ENCODE data around the gene SH3RF1.
A peak's percentile ranks its signal among the peaks of the same experiment; 100 is the strongest.

DNA sequence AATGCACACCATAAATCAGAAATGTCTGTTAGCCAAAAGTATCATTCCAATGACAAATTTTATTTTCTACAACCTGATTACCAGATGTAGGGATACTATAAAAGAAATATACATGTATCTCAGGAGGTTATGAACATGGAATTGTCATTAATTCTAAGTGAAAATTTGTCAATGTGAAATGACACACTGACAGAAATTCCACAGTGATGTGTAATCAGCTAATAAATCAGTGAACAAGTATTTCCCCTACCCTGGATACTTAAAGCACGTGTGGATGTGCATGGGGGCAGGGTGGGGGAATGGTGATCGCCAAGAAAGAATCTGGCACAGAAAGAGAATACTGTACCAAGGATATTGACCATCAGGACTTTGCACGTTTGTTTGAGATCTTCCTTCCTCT, 123.6 kb downstream of the SH3RF1 start:
- no peak for TF ChIP-seq EZH2 (IDR thresholded peaks at IDR 0.05)
- TF ChIP-seq CBX3 (IDR thresholded peaks at IDR 0.05; ENCODE audit: low read depth), result peak; percentile 43; the same call in 1 of the 2 replicates
- TF ChIP-seq, protein P1, sequence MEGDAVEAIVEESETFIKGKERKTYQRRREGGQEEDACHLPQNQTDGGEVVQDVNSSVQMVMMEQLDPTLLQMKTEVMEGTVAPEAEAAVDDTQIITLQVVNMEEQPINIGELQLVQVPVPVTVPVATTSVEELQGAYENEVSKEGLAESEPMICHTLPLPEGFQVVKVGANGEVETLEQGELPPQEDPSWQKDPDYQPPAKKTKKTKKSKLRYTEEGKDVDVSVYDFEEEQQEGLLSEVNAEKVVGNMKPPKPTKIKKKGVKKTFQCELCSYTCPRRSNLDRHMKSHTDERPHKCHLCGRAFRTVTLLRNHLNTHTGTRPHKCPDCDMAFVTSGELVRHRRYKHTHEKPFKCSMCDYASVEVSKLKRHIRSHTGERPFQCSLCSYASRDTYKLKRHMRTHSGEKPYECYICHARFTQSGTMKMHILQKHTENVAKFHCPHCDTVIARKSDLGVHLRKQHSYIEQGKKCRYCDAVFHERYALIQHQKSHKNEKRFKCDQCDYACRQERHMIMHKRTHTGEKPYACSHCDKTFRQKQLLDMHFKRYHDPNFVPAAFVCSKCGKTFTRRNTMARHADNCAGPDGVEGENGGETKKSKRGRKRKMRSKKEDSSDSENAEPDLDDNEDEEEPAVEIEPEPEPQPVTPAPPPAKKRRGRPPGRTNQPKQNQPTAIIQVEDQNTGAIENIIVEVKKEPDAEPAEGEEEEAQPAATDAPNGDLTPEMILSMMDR (IDR thresholded peaks at IDR 0.05 in 2 of 3, conservative IDR thresholded peaks at IDR 0.05 in 1 of 3; ENCODE audit: borderline replicate concordance in 1 of 3, insufficient read depth in 1 of 3, low read depth in 2 of 3, low read length in 2 of 3), result no peak
- no peak for TF ChIP-seq POLR2A (IDR thresholded peaks at IDR 0.05; ENCODE audit: borderline replicate concordance, extremely low read depth, insufficient read depth, insufficient read length)
- no peak for TF ChIP-seq POLR2AphosphoS5 (IDR thresholded peaks at IDR 0.05; ENCODE audit: low read depth, low read length)
- no peak for TF ChIP-seq ZFX (IDR thresholded peaks at IDR 0.05)
- TF ChIP-seq, protein P2, sequence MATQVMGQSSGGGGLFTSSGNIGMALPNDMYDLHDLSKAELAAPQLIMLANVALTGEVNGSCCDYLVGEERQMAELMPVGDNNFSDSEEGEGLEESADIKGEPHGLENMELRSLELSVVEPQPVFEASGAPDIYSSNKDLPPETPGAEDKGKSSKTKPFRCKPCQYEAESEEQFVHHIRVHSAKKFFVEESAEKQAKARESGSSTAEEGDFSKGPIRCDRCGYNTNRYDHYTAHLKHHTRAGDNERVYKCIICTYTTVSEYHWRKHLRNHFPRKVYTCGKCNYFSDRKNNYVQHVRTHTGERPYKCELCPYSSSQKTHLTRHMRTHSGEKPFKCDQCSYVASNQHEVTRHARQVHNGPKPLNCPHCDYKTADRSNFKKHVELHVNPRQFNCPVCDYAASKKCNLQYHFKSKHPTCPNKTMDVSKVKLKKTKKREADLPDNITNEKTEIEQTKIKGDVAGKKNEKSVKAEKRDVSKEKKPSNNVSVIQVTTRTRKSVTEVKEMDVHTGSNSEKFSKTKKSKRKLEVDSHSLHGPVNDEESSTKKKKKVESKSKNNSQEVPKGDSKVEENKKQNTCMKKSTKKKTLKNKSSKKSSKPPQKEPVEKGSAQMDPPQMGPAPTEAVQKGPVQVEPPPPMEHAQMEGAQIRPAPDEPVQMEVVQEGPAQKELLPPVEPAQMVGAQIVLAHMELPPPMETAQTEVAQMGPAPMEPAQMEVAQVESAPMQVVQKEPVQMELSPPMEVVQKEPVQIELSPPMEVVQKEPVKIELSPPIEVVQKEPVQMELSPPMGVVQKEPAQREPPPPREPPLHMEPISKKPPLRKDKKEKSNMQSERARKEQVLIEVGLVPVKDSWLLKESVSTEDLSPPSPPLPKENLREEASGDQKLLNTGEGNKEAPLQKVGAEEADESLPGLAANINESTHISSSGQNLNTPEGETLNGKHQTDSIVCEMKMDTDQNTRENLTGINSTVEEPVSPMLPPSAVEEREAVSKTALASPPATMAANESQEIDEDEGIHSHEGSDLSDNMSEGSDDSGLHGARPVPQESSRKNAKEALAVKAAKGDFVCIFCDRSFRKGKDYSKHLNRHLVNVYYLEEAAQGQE (IDR thresholded peaks at IDR 0.05; ENCODE audit: low read depth), result no peak
- TF ChIP-seq SP1 (IDR thresholded peaks at IDR 0.05; ENCODE audit: low read depth), result peak; percentile 60
- no peak for TF ChIP-seq TCF7L2 (IDR thresholded peaks at IDR 0.05; ENCODE audit: borderline replicate concordance, extremely low read depth, insufficient read depth, insufficient read length)
- no peak for TF ChIP-seq EZH2phosphoT487 (IDR thresholded peaks at IDR 0.05; ENCODE audit: borderline replicate concordance)
- TF ChIP-seq RAD21 (IDR thresholded peaks at IDR 0.05; ENCODE audit: low read depth), result no peak
- no peak for TF ChIP-seq YY1 (IDR thresholded peaks at IDR 0.05; ENCODE audit: extremely low read depth, insufficient replicate concordance, low read depth, low read length)
